Keratinocyte (primary cell): ENCODE measurements around the gene BMF. TPM values are rescaled to one million over a fixed set of nuclear protein-coding genes. Genes with fewer than 3 reads are reported as not detected.

Source experiments
- DNase-seq: peaks from one replicate; pipeline ENCODE4 v3.0.0-alpha.2; 2011; ENCODE audit warnings: low read depth, missing footprints, low spot score
- FAIRE-seq: peaks from 2 replicates; lab custom pipeline; 2011; peaks lifted over from hg19 to GRCh38; lab: Jason Lieb, UNC
- H2AFZ ChIP-seq: 2 replicates; pipeline ENCODE4 v1.6.0; 2012; ENCODE audit warnings: low read length, control low read depth, inconsistent platforms; ENCODE audit not compliant: control insufficient read depth
- H3K27ac ChIP-seq: 2 replicates; pipeline ENCODE4 v1.5.1; 2011; ENCODE audit warnings: low read length; ENCODE audit not compliant: control insufficient read depth, insufficient read depth
- H3K27me3 ChIP-seq: 3 replicates; pipeline ENCODE4 v1.6.0; 2011; ENCODE audit warnings: low read length; ENCODE audit not compliant: control insufficient read depth, insufficient read depth; ENCODE audit errors: extremely low read depth
- H3K36me3 ChIP-seq, 2 experiments: 2 replicates in 1 of 2; 3 replicates in 1 of 2; pipeline ENCODE4 v1.5.1; 2011; ENCODE audit warnings: low read length in 2 of 2, mild to moderate bottlenecking in 1 of 2; ENCODE audit not compliant: control insufficient read depth in 2 of 2, insufficient read depth in 2 of 2; ENCODE audit errors: extremely low read depth in 1 of 2
- H3K4me1 ChIP-seq: 3 replicates; pipeline ENCODE4 v1.5.1; 2011; ENCODE audit warnings: low read length; ENCODE audit not compliant: control insufficient read depth, insufficient read depth; ENCODE audit errors: extremely low read depth
- H3K4me2 ChIP-seq: 3 replicates; pipeline ENCODE4 v1.6.0; 2011; ENCODE audit warnings: low read depth, low read length; ENCODE audit not compliant: control insufficient read depth, insufficient read depth; ENCODE audit errors: extremely low read depth
- H3K4me3 ChIP-seq, 3 experiments: fragments of 200-600 bp in 1 of 3; sonication (generic) in 1 of 3; 2 replicates in 2 of 3; 3 replicates in 1 of 3; pipeline ENCODE4 v1.5.1; 2011 to 2016; ENCODE audit warnings: low read length in 3 of 3, mild to moderate bottlenecking in 3 of 3, control low read depth in 2 of 3, inconsistent platforms in 1 of 3, low read depth in 1 of 3, mixed read lengths in 1 of 3, mixed run types in 1 of 3, moderate library complexity in 1 of 3; ENCODE audit not compliant: control insufficient read depth in 2 of 3, insufficient read depth in 2 of 3; ENCODE audit errors: extremely low read depth in 1 of 3
- H3K79me2 ChIP-seq: 2 replicates; pipeline ENCODE4 v1.6.0; 2012; ENCODE audit warnings: low read length; ENCODE audit not compliant: control insufficient read depth, insufficient read depth
- H3K9ac ChIP-seq: 3 replicates; pipeline ENCODE4 v1.6.0; 2011; ENCODE audit warnings: low read length; ENCODE audit not compliant: control insufficient read depth, insufficient read depth; ENCODE audit errors: extremely low read depth
- H3K9me1 ChIP-seq: 3 replicates; pipeline ENCODE4 v1.6.0; 2011; ENCODE audit warnings: low read length; ENCODE audit not compliant: control insufficient read depth, insufficient read depth; ENCODE audit errors: extremely low read depth
- H3K9me3 ChIP-seq: 2 replicates; pipeline ENCODE4 v1.5.1; 2012; ENCODE audit warnings: low read depth, low read length; ENCODE audit not compliant: control insufficient read depth
- H4K20me1 ChIP-seq: 3 replicates; pipeline ENCODE4 v1.6.0; 2011; ENCODE audit warnings: low read length; ENCODE audit not compliant: control insufficient read depth, insufficient read depth; ENCODE audit errors: extremely low read depth
- EZH2 ChIP-seq: IDR thresholded peaks from one replicate; pipeline ENCODE4 v1.6.1; 2012; ENCODE audit warnings: inconsistent platforms, mild to moderate bottlenecking, low read length, moderate library complexity
- dilution Hi-C: fragments of 300-500 bp; cut with MboI; formaldehyde crosslinking; loops from one replicate; pipeline ENCODE4 v1.7.0; 2020; ENCODE audit warnings: low sequenced_read_pairs; ENCODE audit not compliant: extremely low pct_ligation_motif_present
- polyA plus RNA-seq, 5 experiments: library from polyadenylated mRNA; depleted of rRNA in 3 of 5; stranded (reverse) in 3 of 5; stranded (forward) in 1 of 5; unstranded in 1 of 5; fragments of >200 nt; gene quantifications; 1 replicate in 1 of 5; 2 replicates in 3 of 5; 3 replicates in 1 of 5; pipeline versions ENCODE4 v1.2.1 to v1.2.3, GENCODE V29; 2011 to 2012; ENCODE audit warnings: missing spikeins in 2 of 5, low read depth in 1 of 5, low replicate concordance in 1 of 5
- TF ChIP-seq, protein P1 (sequence below), 3 experiments: IDR thresholded peaks in 1 of 3; conservative IDR thresholded peaks in 1 of 3; optimal IDR thresholded peaks in 1 of 3; 2 replicates in 2 of 3; 3 replicates in 1 of 3; pipeline versions ENCODE3 to v1.5.1; 2011; ENCODE audit warnings: low read length in 3 of 3, mild to moderate bottlenecking in 3 of 3, moderate library complexity in 2 of 3, control low read depth in 1 of 3, inconsistent platforms in 1 of 3; ENCODE audit not compliant: insufficient read depth in 2 of 3; ENCODE audit errors: extremely low read depth in 1 of 3

The BMF gene
- polyA plus RNA-seq, 1 donor (not counting 4 experiments of a cell fraction or from before 2014, with no cell fraction given): 0.13 TPM

DNA sequence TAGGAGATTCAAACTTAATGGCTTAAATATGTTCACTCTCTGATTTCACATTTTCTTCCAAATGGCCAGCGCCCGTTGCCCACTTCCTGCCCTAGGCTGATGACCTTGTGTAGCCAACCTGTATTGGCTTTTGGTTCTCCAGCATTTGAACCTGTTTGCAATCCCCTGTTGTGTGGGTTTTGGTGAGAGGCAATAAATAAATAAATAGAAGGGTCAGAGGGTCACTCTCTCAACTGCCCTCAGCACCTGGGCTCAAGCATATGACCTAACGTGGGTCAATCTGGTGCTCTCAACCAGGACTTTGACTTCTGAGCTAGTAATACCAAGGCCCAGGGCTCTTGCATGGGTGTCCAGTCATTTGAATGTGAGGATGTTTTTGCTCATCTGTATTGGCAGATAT is 67.9 kb downstream of the BMF start:
- Histone ChIP-seq H3K4me3 (no peak overlapping the region), H3K9me1 (peaks cover 3% of the 10 kb centered on the region), H2AFZ (no peak overlapping the region), H3K9ac (no peak overlapping the region), H3K4me1 (peaks cover 28% of the 10 kb centered on the region), H4K20me1 (peaks cover 4% of the 10 kb centered on the region), H3K4me2 (no peak overlapping the region), H3K9me3 (no peaks in the 10 kb centered on the region), H3K79me2 (peaks cover 23% of the 10 kb centered on the region), H3K27me3 (no peaks in the 10 kb centered on the region), H3K36me3 (peaks cover 2 to 12% of the 10 kb centered on the region in 2 experiments), H3K27ac (no peak overlapping the region)
- dilution Hi-C loops: no loop called here
- FAIRE-seq (no peak), DNase-seq (no peak)
- TF ChIP-seq, protein P1, sequence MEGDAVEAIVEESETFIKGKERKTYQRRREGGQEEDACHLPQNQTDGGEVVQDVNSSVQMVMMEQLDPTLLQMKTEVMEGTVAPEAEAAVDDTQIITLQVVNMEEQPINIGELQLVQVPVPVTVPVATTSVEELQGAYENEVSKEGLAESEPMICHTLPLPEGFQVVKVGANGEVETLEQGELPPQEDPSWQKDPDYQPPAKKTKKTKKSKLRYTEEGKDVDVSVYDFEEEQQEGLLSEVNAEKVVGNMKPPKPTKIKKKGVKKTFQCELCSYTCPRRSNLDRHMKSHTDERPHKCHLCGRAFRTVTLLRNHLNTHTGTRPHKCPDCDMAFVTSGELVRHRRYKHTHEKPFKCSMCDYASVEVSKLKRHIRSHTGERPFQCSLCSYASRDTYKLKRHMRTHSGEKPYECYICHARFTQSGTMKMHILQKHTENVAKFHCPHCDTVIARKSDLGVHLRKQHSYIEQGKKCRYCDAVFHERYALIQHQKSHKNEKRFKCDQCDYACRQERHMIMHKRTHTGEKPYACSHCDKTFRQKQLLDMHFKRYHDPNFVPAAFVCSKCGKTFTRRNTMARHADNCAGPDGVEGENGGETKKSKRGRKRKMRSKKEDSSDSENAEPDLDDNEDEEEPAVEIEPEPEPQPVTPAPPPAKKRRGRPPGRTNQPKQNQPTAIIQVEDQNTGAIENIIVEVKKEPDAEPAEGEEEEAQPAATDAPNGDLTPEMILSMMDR (optimal IDR thresholded peaks at IDR 0.05 in 1 of 3, IDR thresholded peaks at IDR 0.05 in 1 of 3, conservative IDR thresholded peaks at IDR 0.05 in 1 of 3; ENCODE audit: extremely low read depth in 1 of 3, insufficient read depth in 2 of 3, low read length in 3 of 3): no peak
- TF ChIP-seq EZH2: no peak

DNA sequence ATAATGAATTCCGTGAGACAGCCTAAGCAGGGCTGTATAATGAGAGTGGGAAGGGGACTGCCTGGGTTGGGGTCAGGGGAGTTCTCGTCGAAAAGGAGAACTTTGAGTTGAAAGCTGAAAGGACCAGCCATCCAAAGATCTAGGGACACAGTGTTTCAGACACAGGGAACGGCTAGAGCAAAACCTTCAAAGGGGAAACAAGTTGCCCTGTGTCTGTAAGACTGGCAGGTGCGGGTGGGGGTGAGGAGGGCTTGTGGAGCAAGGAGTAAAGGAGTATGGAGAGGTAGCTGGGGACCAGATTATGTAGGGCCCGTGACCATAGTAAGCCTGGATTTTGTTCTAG is 68.4 kb downstream of the BMF start:
- H2AFZ ChIP-seq: no peak overlapping the region
- peaks cover 3% of the 10 kb centered on the region for H3K9me1 ChIP-seq
- peaks cover 23% of the 10 kb centered on the region for H3K79me2 ChIP-seq
- no peaks in the 10 kb centered on the region for H3K9me3 ChIP-seq
- peaks cover 23% of the 10 kb centered on the region for H3K4me1 ChIP-seq
- H3K9ac ChIP-seq: no peak overlapping the region
- TF ChIP-seq, protein P1 (optimal IDR thresholded peaks at IDR 0.05 in 1 of 3, IDR thresholded peaks at IDR 0.05 in 1 of 3, conservative IDR thresholded peaks at IDR 0.05 in 1 of 3; ENCODE audit: extremely low read depth in 1 of 3, insufficient read depth in 2 of 3, low read length in 3 of 3): no peak
- TF ChIP-seq EZH2: no peak
- no peak overlapping the region for H3K27ac ChIP-seq
- H3K27me3 ChIP-seq: no peaks in the 10 kb centered on the region
- no peaks in the 10 kb centered on the region for H4K20me1 ChIP-seq
- peaks cover 2 to 14% of the 10 kb centered on the region in 2 experiments for H3K36me3 ChIP-seq
- no peak for FAIRE-seq
- peak overlapping the region in 1 of 3 experiments; percentile 18 for H3K4me3 ChIP-seq
- dilution Hi-C loops: no loop called here
- no peak for DNase-seq
- H3K4me2 ChIP-seq: peak overlapping the region; percentile 60
